Subcutaneous adipose tissue (tissue), 4 donors: Measurements from ENCODE around the gene MACROD1. TPM values are rescaled to one million over a fixed set of nuclear protein-coding genes. Genes with fewer than 3 reads are reported as not detected.

Experiments
- CTCF ChIP-seq: fragments of 450-650 bp; IDR thresholded peaks from one replicate; pipeline ENCODE4 v1.5.1; 2016; ENCODE audit warnings: low read depth, mild to moderate bottlenecking, control low read depth, antibody characterized with exemption, moderate library complexity
- total RNA-seq, 4 donors: library from RNA; depleted of rRNA; stranded (reverse); fragments of >200 nt; gene quantifications; one replicate each; pipeline ENCODE4 v1.1.0, GENCODE V29; 2016

The MACROD1 gene
- total RNA-seq, 4 donors from 2014 or later: 8.0 to 24.0 (median 19.8) TPM

DNA sequence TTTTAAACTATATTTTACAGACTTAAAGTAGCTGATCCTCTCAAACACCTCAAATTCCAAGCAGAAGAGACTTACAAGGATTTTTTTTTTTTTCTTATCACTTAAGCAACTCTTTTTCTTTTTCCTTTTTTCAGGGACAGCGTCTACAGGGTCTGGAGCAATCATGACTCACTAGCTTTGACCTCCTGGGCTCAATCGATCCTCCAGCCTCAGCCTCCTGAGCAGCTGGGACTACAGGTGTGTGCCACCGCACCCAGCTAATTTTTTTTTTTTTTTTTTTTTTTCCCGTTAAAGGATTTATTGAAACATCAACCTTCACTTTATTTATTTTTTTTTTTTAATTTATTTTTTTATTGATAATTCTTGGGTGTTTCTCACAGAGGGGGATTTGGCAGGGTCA, 4.5 kb upstream of the MACROD1 start:
- no peak for TF ChIP-seq CTCF

- no peak for TF ChIP-seq CTCF
Observed at GRCh38 chr11:64165481-64165841, 452 bp downstream of the MACROD1 start.

DNA sequence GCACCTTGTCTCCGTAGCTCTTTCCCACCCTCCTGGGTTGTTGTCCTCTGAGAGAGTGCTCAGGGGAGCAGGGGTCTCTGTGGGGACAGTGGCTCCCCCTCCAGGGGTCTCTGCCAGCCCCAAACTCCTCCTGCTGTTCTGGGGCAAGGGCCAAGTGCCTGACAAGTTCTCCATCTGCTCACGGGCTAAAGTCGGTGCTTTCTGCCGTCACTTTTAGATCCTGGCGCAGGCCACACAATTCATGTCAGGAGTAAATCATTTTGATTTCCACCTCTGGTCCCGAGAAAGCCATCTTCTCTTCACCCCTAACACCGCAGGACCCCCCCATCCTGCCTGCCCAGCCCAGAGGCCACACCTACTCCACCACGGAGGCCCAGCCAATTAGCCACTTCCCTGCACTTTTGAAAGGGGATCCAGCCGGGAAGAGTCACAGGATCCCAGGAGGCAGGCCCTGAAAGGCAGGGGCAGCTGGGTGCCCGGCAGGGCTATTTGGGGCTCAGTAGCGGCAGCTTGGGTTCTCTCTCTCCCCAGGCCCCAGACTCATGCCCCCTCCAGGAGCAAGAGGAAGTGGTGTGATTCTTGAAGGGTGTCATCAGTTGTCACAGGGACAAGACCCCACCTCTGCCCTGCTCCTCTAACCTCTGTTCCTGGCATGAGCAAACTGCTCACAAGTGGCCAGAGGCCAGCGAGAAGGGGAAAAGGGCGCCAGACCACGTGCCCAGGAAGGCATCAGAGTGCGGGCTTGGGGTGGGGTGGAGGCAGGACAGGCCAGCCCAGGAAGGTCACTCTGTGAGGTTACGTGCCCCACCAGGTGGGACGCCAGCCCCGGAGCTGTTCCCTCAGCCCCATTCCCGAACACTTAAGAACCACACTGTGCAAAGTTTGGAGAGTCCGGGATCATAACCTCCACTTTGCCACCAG, 1.3 kb downstream of the MACROD1 start:
- TF ChIP-seq CTCF: no peak

- TF ChIP-seq CTCF: no peak
Observed at GRCh38 chr11:64163951-64164350, 2.0 kb downstream of the MACROD1 start.

GRCh38 chr11:64161037-64161436, 4.9 kb downstream of the MACROD1 start:
- no peak for TF ChIP-seq CTCF

DNA sequence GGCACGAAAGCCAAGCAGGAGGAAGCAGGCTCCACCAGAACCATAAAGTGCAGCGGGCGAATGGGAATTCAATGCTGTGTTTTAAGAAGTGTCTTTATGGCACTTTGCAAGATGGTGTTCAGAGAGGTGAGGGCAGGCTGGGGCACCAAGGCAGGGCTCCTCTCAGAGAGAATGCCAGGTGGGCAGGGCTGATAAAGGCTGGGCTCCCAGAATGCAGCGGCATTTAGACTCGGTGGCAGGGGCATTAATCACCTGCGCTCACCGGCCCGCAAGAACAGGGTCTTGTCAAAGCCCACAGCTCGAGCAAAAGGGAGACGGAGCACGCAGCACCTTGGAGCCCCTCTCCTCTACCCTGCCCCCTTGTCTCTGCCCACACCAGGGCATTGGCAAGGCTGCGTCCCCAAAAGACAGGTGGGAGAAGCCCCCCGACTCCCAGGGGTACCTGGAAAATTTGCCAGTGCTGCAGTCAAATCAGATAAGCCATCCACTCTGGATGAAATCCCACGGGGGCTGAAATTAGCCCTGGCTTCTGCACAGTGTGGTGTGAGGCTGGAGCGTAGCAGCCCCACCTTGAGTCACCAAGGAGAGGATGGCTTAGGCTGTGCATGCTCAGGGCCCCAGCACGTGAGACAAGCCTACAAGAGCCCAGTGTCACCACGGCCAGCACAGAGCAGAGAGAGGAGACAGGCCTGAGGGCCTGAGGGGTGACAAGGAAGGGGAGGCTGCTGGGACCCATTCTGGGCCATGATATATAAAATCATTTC, 8.1 kb downstream of the MACROD1 start:
- TF ChIP-seq CTCF: no peak
